T1000 (cell line): ENCODE results near the gene ILF2.
"Not testable (repeated sequence)": the region's sequence is repeated elsewhere in the genome, so short reads cannot be mapped to it uniquely, and the experiment has no call there.

Source experiments
- DNase-seq: peaks from one replicate; lab custom pipeline; 2025; ENCODE audit warnings: mixed read lengths; lab: John Stamatoyannopoulos, UW

The ILF2 gene

DNA sequence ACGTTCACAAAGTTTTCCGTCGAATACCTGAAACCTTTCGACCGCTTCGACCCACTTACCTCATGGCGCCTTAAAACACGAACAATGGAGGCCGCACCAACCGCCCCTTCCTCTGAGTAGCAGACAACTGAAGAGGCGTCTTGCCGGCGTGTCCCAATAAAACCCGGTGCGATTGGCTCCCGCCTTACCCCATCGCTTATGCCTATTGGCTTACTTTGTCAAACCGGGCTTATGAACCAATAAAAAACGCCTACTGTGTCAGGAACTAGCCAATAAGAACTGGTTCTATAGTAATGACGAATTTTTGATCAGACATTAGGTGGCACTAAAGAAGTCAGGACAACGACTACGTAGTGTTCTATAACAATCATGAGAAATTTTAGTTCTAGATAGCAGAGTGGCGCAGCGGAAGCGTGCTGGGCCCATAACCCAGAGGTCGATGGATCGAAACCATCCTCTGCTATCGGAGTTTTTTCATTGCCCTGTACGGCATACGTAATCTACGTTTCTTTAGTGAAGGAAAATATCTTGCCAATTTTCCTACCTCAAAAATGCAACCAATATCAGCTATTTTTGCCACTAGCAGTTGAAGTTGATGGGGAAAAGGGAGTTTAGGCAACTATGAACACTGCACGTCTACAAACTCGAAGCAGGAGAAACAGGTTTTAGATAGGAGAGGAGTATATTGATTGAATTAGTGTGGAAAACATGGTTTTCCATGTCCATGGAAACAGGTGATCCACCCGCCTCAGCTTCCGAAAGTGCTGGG, at the start of gene ILF2:
ILF2 (minus strand) TSS at position 135 of the 769 bp plus-strand sequence; CDS start at position 64, 71 bp downstream.
- peak; percentile 95 for DNase-seq

DNA sequence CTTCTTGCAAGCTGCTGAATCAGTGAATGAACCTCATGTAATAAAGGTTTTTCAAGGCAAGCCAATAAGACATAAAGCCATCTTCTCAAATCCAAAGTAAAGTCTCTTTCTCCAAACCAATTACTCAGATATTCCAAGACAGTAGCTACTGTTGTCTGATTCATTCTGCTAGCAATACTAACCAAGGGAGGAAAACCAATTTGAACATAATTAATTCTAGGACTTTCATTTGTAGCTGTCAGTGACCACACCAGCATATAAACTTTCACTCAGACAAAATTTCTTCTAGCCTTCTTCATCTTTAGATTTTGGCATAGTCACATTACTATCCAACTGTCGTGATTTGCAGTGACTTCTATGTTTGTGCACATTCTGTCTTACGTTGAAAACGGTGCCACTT, 46.5 kb upstream of the ILF2 start:
- DNase-seq: no peak

GRCh38 chr1:153716211-153716610, 45.4 kb upstream of the ILF2 start:
- DNase-seq: not testable (repeated sequence)

- no peak for DNase-seq
These were observed 40.2 kb upstream of the ILF2 start for GRCh38 chr1:153711026-153711425.

DNA sequence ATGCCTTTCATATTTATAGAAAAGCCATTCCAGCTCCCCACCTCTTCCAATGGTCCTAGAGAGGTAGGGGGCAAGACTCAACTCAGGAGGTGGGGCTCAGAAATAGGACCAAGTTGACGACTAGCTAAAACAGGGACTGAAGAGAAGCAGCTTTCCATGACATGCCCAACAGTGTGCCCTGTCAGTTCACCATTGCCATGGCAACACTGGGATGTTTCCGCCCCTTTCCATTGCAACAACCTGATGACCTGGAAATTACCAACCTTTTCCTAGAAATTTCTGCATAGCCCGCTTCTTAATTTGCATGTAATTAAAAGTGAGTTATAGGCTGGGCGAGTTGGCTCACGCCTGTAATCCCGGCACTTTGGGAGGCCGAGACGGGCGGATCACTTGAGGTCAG, 34.7 kb upstream of the ILF2 start:
- no peak for DNase-seq

DNA sequence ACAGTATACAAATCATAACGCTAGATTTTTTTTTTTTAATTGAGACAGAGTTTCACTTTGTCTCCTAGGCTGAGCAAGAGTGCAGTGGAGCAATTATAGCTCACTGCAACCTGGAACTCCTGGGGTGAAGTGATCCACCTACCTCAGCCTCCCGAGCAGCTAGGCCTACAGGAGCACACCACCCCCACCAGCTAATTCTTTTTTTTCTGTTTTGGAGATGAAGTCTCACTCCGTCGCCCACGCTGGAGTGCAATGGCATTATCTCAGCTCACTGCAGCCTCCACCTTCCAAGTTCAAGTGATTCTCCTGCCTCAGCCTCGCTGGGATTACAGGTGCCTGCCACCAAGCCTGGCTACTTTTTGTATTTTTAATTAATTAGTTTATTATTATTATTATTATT, 29.0 kb upstream of the ILF2 start:
- no peak for DNase-seq

- DNase-seq: no peak
These were observed 28.3 kb upstream of the ILF2 start for GRCh38 chr1:153698923-153699714.

DNA sequence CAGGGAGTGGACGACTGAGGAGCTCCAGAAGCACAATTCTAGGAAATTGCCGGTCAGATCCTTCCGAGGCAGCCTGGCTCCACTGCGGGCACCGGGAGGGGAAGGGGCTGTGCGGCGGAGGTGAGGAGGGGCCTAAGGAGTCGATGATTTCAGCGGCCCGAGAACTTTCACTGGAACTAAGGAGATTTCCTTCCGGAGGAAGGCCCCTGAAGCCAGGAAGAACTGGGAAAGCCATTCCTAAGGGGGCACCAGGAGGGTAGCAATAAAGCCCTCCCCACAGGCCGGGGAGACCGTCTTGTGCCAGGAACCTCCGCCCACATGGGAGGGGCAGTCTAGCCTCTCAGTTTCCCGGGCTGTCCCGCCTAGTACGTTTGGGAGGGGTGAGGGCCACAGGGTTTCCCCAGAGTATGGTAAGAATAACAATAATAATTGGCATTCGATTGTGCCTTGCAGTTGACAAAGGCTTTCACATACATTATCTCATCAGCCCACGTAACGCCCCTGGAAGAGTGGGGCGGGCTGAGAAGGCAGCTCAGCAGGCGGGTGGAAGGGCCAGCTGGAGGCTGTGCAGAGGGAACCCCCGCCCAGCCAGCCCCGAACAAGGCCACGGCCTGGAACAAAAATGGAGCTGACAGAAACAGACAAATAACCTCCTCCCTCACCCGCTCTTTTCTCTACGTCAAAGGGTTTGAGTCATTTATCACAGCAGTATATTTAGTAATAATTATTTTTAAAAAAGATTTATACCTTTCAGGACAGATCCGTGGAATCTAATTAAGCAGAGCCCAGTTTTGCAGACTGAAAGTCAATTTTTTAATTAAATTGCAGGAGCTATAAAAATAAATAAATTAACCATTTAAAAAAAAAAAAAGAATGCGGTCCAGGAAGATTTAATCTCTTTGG, 27.5 kb upstream of the ILF2 start:
- no peak for DNase-seq

DNA sequence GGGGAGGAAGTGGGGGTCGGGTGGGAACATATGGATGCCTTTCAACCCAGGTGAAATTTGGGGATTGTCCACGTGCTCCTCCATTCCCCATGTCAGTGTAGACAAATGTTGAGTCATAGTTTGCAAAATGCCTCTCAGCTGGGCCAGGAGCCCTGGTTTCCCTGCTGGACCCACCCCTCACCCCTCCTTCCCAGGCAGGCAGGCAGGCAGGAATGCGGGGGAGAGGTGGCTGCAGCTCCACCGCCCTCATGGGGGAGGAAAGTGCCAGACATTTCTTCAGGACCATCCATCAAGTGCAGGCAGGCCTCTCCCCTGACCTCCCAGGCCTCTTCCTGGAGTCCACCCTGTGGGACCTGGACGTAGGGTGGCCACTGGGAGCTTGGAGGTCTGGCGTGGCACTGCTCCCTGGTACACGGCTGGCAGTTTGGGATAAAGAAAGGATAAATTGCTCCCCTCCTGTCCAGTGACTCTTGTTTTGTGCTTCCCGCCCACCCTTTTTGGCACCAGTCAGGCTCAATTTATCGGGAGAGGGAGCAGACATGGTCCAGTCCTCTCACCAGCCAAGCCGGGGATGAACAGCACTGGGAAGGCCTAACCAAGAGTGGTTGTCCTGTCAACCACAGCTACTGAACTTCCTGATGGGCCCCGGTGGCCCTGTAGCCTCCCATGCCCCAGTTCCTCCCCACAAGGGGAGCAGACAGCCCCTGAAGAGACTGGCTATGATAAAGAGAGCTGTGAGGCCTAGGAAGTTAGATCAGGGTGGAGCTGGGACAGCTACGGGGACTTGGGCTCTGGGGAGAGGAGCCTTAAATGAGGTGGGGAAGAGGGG, 26.6 kb upstream of the ILF2 start:
- DNase-seq: no peak

DNA sequence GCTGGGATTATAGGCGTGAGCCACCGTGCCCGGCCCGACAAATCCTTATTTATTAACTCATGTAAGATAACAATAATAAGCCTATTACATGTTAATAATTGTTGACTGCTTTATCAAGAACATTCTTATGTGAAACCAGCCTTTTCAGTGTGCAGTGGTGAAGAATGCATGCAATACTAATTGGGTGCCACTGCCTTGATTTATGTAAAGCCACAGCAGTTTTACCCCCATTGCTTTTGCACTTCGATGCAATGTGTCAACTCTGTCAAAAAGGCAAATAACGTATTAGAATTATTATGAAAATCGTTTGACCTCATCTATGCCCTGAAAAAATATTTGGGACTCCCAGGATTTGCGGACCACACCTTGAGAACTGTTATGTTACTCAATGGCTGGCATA, 25.9 kb upstream of the ILF2 start:
- no peak for DNase-seq

- no peak for DNase-seq
These were observed 22.7 kb upstream of the ILF2 start for GRCh38 chr1:153693466-153693865.

GRCh38 chr1:153688736-153689328, 18.0 kb upstream of the ILF2 start:
- no peak for DNase-seq

DNA sequence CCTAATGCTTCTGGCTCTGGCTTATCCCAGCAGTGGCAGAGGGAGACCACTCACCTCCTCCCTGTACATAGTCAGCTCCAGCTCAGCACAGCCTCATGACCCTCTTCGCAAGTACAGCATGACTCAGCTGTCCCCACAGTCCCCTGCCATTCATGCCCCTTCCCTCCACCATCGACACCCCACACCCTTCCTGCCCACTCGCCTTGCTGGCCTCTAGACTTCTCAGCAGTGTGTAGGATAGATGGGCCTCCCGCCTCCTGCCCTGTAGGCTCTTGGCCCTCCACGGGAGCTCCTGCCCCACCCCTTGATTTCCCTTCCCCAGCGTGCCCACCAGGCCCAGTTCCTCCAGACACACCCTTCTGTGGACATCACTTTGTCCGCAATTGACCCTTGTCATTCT, 17.5 kb upstream of the ILF2 start:
- DNase-seq: no peak

- no peak for DNase-seq
These were observed 16.7 kb upstream of the ILF2 start for GRCh38 chr1:153687346-153688125.

DNA sequence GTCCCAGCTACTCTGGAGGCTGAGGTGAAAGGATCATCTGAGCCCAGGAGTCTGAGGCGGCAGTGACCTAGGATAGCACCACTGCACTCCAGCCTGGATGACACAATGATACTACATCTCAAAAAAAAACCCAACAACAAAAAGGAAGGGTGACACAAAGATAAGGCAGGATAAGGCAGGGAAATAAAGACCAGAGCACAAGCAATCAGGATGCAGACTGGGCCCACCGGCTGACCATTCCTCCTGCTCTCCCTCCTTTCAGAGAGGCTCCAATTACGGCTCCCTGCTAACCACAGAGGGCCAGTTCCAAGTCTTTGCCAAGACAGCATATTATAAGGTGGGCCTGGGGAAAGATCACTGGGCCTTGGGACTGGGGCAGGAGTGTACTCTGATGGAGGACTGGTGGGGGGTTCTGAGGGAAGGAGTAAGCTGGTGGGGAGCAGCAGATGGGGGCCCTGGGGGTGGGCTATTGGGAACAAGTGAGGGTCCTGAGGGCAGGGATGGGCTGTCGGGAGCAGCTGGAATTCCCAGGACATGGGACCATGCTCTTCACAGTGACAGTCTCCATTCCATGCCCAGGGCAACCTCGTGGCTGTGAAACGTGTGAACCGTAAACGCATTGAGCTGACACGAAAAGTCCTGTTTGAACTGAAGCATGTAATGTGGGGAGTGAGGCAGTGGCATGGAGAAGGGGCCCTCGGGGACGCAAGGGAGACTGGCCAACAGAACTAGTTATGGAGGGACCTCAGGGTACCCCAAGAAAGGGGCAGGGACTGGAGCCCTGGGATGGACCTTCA, 14.9 kb upstream of the ILF2 start:
- DNase-seq: no peak

- DNase-seq: no peak
These were observed 14.1 kb upstream of the ILF2 start for GRCh38 chr1:153684892-153685291.

DNA sequence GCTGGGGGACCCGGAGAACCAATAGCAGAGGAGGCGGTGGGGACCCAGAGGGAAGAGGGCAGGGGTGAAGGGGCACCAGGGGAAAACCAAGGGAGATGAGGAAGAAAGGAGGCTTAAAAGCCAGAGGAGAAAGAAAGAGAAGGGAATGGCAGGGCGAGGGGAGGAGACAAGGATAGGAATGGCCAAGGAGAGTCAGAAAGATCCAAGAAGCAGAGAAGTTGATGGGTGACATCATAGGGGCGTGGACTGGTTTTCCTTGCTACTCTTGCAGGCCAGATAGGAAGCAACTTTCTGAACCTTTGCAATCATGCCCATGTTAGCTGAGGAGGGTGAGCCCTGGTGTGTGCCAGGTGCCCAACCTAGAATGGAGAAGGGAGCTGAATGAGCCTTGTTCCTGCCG, 13.1 kb upstream of the ILF2 start:
- no peak for DNase-seq

DNA sequence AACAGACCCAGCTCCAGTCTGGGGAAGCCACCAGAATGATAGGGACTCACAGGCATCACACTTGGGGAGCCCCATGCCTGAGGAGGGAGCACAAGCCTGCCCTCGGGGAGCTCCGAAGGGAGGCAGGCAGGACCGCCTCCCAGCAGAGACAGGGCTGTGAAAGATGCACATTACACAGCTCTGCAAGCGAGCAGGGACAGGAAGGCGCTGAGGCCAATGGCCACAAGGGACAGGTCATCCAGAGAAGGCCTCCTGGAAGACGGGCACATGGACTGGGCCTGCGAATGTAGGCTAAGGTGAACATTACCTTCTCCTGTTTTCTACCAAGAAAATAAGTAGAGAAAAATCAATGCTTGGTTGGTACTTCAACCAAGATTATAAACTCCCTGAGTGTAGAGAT, 11.9 kb upstream of the ILF2 start:
- no peak for DNase-seq

GRCh38 chr1:153680120-153680403, 9.3 kb upstream of the ILF2 start:
- no peak for DNase-seq
